Activated T-helper 17 cell treated with anti-CD3 and anti-CD28 coated beads, Interleukin-2, amount 50 U/mL, for 72 hours (primary cell): ENCODE data around the gene GOLGA8R. TPM values are rescaled to one million over a fixed set of nuclear protein-coding genes. Genes with fewer than 3 reads are reported as not detected.
"Not testable (repeated sequence)": the region's sequence is repeated elsewhere in the genome, so short reads cannot be mapped to it uniquely, and the experiment has no call there.

Experiments
- ATAC-seq: fragments of 150-1000 bp; cut with Tn5 transposase; replicated peaks from 2 replicates; pipeline ENCODE4 v1.10.0; 2021; ENCODE audit warnings: mild to moderate bottlenecking, moderate library complexity
- H3K27ac Mint-ChIP-seq: one replicate; pipeline ENCODE4 v1.8.0; 2022; ENCODE audit warnings: mixed read lengths
- H3K27me3 Mint-ChIP-seq: one replicate; pipeline ENCODE4 v1.8.0; 2022; ENCODE audit warnings: mixed read lengths
- H3K36me3 Mint-ChIP-seq: one replicate; pipeline ENCODE4 v1.8.0; 2022; ENCODE audit warnings: low read depth, mild to moderate bottlenecking, mixed read lengths
- H3K4me1 Mint-ChIP-seq: one replicate; pipeline ENCODE4 v1.8.0; 2022; ENCODE audit warnings: mixed read lengths
- H3K4me3 Mint-ChIP-seq: one replicate; pipeline ENCODE4 v1.8.0; 2022; ENCODE audit warnings: mild to moderate bottlenecking, mixed read lengths
- H3K9me3 Mint-ChIP-seq: one replicate; pipeline ENCODE4 v1.8.0; 2022; ENCODE audit warnings: mixed read lengths
- total RNA-seq, 2 donors: library from RNA; stranded (reverse); gene quantifications; one replicate each; pipeline ENCODE4 v1.2.3, GENCODE V29; 2022

Gene GOLGA8R
- total RNA-seq, 2 donors from 2014 or later: 1.0 to 1.6 TPM

DNA sequence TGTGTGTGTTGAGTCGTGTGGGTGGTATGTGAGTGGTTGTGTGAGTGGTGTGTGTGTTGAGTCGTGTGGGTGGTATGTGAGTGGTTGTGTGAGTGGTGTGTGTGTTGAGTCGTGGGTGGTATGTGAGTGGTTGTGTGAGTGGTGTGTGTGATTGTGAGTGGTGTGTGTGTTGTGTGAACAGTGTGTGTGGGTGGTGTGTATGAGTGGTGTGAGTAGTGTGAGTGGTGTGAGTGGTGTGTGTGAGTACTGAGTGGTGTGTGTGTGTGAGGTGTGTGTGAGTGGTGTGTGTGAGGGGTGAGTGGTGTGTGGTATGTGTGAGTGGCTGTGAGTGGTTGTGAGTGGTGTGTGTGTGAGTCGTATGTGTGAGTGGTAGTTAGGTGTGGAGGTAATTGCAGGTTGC is 38.2 kb downstream of the GOLGA8R start:
- not testable (repeated sequence) for H3K36me3 Mint-ChIP-seq, H3K9me3 Mint-ChIP-seq, H3K27me3 Mint-ChIP-seq, H3K27ac Mint-ChIP-seq, H3K4me1 Mint-ChIP-seq, H3K4me3 Mint-ChIP-seq
- ATAC-seq: peak; percentile 37

DNA sequence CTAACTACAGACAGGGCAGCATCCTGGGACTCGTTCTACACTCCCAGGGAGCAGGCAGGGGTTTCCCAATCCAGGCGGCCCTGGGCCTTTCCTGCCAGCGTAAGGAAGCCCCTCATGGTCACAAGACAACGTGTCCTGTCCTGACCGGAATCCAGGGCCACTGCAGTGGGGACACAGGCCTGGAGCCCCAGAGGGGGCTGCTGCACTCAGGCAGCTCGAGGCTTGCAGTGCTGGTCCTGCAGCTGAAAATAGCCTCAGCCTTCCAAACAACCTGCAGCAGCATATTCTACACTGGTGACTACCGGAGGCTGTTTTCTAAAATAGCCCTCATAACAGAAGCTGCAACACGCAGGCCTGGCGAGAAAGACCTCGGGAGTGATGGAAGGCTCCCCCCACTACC is 39.2 kb downstream of the GOLGA8R start:
- not testable (repeated sequence) for H3K27ac Mint-ChIP-seq, H3K27me3 Mint-ChIP-seq, H3K4me1 Mint-ChIP-seq, H3K36me3 Mint-ChIP-seq, H3K9me3 Mint-ChIP-seq, H3K4me3 Mint-ChIP-seq, ATAC-seq

DNA sequence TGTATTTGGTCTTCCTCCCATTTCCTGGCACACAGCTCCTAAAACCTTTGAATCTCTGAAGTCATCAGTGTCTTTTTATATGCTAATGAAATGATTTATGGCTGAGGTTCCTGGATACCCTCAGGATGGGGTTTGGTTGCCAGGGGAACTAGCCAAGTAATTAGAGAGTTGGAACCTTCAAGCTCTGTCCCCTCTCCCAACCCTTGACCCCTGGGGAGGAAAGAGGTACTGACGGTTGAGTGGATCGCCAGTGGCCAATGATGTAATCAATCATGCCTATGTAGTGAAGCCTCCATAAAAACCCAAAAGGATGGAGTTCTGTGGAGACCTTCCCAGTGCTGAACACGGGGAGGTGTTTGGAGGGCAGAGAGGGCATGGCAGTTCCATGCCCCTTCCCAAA is 45.8 kb downstream of the GOLGA8R start:
- H3K9me3 Mint-ChIP-seq, H3K36me3 Mint-ChIP-seq, ATAC-seq, H3K4me3 Mint-ChIP-seq, H3K4me1 Mint-ChIP-seq, H3K27me3 Mint-ChIP-seq, H3K27ac Mint-ChIP-seq: not testable (repeated sequence)

- H3K27ac Mint-ChIP-seq, H3K4me3 Mint-ChIP-seq, H3K36me3 Mint-ChIP-seq, H3K27me3 Mint-ChIP-seq, H3K4me1 Mint-ChIP-seq, H3K9me3 Mint-ChIP-seq, ATAC-seq: not testable (repeated sequence)
Measured at GRCh38 chr15:30367246-30367645, 46.8 kb downstream of the GOLGA8R start.

GRCh38 chr15:30361404-30361803 is 52.7 kb downstream of the GOLGA8R start:
- H3K36me3 Mint-ChIP-seq, ATAC-seq, H3K27me3 Mint-ChIP-seq, H3K9me3 Mint-ChIP-seq, H3K4me3 Mint-ChIP-seq, H3K4me1 Mint-ChIP-seq, H3K27ac Mint-ChIP-seq: not testable (repeated sequence)

DNA sequence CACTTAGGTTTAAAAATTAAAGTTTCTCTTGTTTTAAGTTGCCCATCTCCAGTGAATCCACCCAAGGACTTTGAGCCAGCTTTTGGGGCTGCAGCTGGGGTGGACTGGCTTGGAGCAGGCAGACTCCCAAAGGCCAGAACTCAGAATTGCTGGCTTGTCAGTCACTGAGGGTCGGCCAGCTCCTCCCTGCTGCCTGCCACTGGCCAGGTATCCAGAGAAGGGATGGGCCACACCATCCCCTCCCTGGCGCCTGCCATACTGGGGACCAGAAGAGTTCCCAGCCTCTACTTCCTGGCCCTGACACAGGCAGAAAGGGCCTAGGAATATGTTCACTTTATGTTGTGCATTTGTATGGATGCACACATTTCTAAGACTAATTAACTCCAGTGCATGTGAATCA is 53.1 kb downstream of the GOLGA8R start:
- not testable (repeated sequence) for H3K27ac Mint-ChIP-seq, H3K4me3 Mint-ChIP-seq, H3K4me1 Mint-ChIP-seq, H3K9me3 Mint-ChIP-seq, H3K36me3 Mint-ChIP-seq, ATAC-seq, H3K27me3 Mint-ChIP-seq

DNA sequence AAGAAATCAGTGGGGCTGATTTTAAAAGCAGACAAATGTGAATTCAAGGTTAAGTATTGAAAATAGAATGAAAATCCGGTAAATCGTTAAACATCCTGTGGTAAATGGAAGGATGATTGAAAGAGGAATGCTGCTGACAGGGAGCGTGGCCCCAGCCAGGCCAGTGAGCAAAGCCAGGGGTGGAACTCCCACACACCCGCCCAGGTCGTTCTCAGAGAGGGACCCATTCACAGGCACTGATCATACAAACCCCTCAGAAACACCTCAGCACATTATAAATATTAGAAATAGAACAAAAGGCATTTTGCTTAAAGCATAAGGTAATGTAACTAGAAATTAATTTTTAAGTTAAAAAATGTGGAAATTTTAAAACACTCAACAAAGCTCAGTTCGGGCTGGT is 59.0 kb downstream of the GOLGA8R start:
- not testable (repeated sequence) for H3K4me3 Mint-ChIP-seq, H3K9me3 Mint-ChIP-seq, H3K4me1 Mint-ChIP-seq, H3K27ac Mint-ChIP-seq, H3K36me3 Mint-ChIP-seq, ATAC-seq, H3K27me3 Mint-ChIP-seq

Other genes with a start within 250 kb of the GOLGA8R start
- not detected for gene CHRFAM7A, start 20.7 kb downstream of the GOLGA8R start, total RNA-seq
- gene GOLGA8Q, start 137.8 kb upstream of the GOLGA8R start, total RNA-seq: not detected
- not detected for gene GOLGA8H, start 189.8 kb upstream of the GOLGA8R start, total RNA-seq